Amygdala (tissue), 56 donors: Measurements from ENCODE around the gene NELL1.
A peak's percentile ranks its signal among the peaks of the same experiment; 100 is the strongest.

Source experiments
- DNase-seq, 56 donors: peaks; one replicate each; lab custom pipeline; 2025; lab: John Stamatoyannopoulos, UW

The NELL1 gene

GRCh38 chr11:21464601-21465193 lies 795.3 kb downstream of the NELL1 start:
- DNase-seq = no peak

- DNase-seq = no peak
Measured at GRCh38 chr11:21465203-21465602, 795.8 kb downstream of the NELL1 start.

GRCh38 chr11:21465920-21466319 lies 796.5 kb downstream of the NELL1 start:
- DNase-seq = no peak

- DNase-seq = no peak
Measured at GRCh38 chr11:21470521-21470920, 801.1 kb downstream of the NELL1 start.

- no peak for DNase-seq
Measured at GRCh38 chr11:21472261-21472660, 802.9 kb downstream of the NELL1 start.

GRCh38 chr11:21474529-21474928 lies 805.1 kb downstream of the NELL1 start:
- DNase-seq = no peak

- DNase-seq = no peak
Measured at GRCh38 chr11:21475276-21475675, 805.9 kb downstream of the NELL1 start.

- no peak for DNase-seq
Measured at GRCh38 chr11:21476588-21476987, 807.2 kb downstream of the NELL1 start.

- DNase-seq = no peak
Measured at GRCh38 chr11:21480240-21480639, 810.9 kb downstream of the NELL1 start.

GRCh38 chr11:21481255-21481654 lies 811.9 kb downstream of the NELL1 start:
- no peak for DNase-seq

- no peak for DNase-seq
Measured at GRCh38 chr11:21484039-21484438, 814.7 kb downstream of the NELL1 start.

- DNase-seq = no peak
Measured at GRCh38 chr11:21485006-21485405, 815.6 kb downstream of the NELL1 start.

- peak in 4 of 56 donors; percentile 2 to 27 (median 15) for DNase-seq
Measured at GRCh38 chr11:21485426-21485825, 816.0 kb downstream of the NELL1 start.

GRCh38 chr11:21489416-21490115 lies 820.2 kb downstream of the NELL1 start:
- no peak for DNase-seq

GRCh38 chr11:21492931-21493330 lies 823.5 kb downstream of the NELL1 start:
- DNase-seq = no peak

GRCh38 chr11:21494946-21495345 lies 825.6 kb downstream of the NELL1 start:
- no peak for DNase-seq

GRCh38 chr11:21495879-21496278 lies 826.5 kb downstream of the NELL1 start:
- DNase-seq = no peak

- no peak for DNase-seq
Measured at GRCh38 chr11:21501245-21501644, 831.9 kb downstream of the NELL1 start.

- DNase-seq = no peak
Measured at GRCh38 chr11:21505070-21505469, 835.7 kb downstream of the NELL1 start.

GRCh38 chr11:21511835-21512440 lies 842.6 kb downstream of the NELL1 start:
- DNase-seq = peak in 24 of 56 donors; percentile 0 to 41 (median 14)

- no peak for DNase-seq
Measured at GRCh38 chr11:21514316-21514715, 844.9 kb downstream of the NELL1 start.

- no peak for DNase-seq
Measured at GRCh38 chr11:21520244-21520643, 850.9 kb downstream of the NELL1 start.
